HG03045 (cell line): Measurements from ENCODE around the gene CDKN2AIPNL.
"Not testable (repeated sequence)": the region's sequence is repeated elsewhere in the genome, so short reads cannot be mapped to it uniquely, and the experiment has no call there.

Experiments
- ATAC-seq: cut with Tn5 transposase; IDR thresholded peaks from one replicate; pipeline ENCODE4 v1.9.1; 2021; ENCODE audit warnings: mild to moderate bottlenecking, moderate library complexity; ENCODE audit not compliant: unreplicated experiment

The CDKN2AIPNL gene

DNA sequence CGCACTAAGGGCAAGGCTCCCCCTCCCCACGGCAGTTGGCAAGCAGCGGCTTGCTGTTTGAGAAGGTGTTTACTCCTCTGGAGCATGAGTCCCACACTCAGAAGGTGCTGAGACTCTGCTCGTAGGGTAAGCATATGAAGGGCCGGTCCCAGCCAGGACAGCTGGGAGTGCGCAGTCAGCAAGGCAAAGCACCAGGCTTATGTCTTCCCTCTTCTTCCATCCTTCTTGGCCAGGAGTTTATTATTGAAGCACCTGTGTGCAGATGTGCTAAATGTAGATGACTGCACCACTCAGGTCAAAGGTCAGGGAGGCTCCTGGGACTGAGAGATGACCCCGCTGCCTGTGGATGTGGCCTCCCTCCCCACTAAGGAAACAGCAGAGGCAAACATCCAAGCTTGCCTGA is 27.0 kb upstream of the CDKN2AIPNL start:
- no peak for ATAC-seq

DNA sequence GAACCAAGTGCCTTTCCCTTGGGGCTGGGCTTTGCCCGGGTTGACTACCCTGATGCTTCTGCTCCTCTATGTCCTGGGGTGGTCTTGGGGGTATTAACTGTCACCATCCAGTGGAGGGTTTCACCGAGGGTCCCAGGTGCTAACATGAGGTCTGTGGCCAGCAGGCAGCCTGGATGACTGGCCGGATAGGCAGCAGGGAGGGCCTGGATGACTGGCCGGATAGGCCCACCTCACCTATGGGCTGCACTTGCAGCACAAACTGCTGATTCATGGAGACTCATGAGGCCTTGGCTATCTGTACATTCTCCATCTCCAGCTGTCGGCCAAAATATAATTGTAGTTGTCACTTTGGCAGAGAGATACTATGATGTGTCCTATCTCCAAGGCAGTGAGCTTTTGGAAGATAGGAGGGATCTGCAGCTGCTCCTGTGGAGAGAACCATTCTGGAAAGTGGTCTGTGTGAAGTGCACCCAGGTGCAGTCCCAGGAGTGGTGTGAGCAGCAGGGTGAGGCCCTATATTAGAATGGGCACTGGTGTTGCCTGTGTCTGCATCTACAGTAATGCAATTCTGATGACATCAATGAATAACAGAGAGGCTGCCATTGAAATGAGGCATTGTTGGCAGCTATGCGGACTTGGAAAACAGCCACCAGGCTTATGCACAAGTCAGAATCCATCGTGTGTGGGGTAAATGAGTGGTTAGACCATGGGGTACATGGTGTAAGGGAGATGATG is 26.3 kb upstream of the CDKN2AIPNL start:
- no peak for ATAC-seq

DNA sequence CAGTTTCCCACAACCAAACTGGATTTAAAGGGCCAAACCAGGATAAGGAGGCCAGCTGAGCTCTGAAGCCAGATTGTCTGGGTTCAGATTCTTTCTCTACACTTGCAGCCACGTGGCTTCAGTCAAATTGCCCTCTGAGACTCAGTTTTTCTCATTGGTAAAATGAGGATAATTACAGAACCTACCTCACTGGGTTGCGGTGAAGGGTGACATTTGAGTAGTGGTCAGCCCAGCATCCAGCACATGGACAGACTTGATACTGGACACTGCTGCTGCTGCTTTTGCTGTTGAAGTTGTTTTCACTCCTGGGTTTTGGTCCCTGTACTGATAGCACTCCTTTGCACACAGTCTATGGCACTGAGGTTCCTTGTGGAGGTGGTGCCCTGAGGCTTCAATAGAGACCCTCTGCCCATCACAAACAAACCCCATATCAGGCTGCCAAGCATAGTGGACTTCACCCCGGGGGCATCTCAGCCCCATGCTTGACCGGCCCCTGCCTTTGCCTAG is 25.7 kb upstream of the CDKN2AIPNL start:
- peak; percentile 16 for ATAC-seq

DNA sequence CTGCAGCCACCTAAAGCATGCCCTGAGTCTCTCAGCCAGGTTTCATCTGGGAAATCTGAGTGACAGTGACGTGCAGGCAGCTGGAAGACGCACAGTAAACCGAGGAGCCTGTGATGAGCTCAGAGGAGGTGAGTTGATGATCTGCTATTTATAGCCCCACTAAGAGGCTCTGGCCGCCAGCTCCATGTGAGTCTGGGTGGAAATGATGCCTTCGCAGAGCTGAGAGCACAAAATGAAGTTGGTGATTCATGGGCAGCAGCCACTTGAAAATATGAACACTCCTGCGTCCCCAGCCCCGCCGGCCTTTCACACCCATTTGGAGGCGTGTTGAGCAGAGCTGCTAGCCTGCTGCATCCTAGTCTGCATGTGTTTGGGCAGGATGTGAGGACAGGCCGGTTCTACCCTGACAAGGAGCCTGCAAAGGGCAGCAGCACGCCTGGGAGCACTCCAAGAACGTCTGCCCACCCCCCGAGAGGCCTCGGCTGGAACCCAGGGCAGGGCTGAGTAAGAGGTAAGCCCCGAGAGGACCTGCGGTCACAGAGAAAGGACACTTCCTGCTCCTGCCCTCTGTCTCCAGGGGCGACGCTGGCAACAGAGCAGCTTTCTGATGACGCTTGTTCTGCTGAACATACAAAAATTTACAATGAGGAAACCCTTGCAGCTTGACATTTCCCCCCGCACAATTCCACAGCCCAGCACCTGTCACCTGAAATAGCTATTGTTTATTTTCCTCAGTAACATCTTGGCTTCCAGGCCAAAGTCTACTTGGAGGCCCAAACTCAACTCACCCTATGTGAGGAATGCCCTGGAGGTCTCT is 25.1 kb upstream of the CDKN2AIPNL start:
- ATAC-seq, result peak; percentile 77

DNA sequence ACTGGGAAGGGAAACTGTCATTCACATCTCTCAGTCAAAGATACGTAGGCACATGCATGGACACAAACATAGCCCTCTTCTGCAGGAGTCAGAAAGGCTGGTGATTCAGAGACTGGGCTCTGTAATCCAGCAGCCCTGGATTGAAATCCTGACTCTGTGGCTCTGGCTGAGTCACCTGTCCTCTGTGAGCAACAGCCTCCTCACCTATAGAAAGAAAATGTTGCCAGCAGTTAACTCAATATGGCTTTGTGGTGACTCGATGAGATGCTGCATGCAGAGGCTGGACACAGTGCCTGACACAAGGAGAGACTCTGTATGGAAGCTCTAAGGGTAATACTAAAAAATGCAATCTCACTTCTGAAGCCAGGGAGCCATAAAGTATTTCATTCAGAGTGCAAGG is 23.9 kb upstream of the CDKN2AIPNL start:
- ATAC-seq, result no peak

DNA sequence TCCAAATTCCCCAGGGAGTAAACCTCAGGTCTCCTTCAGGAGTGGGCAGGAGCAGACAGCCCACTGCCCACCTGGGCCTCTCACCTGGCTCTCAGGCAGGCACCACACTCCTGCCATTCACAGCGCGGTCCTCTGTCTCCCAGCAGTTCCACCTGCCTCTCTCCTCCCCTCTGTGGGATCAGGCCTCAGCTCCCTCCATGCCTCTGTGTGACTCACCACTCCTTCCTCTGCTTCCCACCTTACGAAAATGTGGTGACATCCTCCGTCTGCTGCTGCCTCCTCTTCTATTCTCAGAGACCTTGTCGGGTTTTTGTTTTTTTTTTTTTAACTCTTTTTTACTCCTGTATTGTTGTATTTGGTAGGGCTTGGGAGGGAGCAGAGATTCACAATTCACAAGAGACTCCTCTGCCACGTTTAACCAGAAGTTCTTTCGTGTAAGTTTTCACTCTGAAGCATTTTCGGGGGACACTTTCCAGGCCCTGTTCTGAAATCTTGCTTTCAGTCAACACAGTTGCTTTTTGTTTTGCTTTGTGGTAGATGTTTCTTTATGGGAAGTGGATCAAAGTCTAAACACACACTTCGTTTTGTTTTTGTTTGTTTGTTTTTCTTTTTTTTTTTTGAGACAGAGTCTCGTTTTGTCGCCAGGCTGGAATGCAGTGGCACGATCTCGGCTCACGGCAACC is 21.1 kb upstream of the CDKN2AIPNL start:
- no peak for ATAC-seq

DNA sequence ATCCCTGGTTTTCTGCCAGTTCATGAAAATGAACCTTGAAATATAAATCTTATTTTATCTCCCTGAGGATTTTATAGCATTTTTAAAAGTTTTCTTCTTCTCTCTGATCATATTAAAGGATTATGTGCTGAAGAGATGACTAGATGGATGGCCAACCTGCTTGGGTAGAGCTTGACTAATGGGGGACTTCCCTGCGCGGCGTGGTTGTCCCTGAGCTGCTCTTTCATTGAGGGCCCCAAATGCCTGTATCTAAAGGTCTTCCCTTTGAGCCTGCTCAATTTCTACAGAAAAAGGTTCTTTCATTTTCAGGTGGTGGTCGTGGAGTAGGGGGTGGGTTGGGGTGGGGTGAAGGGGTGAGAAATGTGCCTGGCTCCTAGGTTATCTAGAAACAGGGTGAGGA is 20.5 kb upstream of the CDKN2AIPNL start:
- no peak for ATAC-seq

DNA sequence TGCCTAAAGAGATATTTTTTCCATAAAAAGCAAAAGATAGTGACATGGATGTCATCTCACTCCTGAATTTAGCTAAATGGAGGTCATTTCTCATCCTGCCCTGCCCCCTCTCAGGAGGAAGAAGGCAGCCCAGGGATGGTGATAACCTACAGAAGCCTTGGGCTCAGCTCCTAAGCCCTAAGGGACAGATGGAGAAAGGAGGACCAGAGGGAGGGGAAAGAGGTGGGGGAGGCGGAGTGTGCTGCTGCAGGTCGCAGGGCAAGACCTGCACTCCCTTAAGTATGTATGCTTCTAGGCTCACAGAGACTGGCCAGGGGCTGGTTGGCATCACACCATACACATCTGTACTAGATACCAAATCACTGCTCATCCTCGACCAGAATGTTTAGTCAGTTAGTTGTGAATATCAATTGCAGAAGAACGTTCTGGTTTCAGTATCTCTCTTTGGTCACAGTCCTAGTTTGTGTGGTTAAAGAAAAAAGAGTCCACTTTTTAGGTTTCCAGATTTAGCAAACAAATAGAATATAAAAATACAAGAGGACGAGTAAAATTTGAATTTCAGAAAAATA is 18.4 kb upstream of the CDKN2AIPNL start:
- ATAC-seq, result no peak

DNA sequence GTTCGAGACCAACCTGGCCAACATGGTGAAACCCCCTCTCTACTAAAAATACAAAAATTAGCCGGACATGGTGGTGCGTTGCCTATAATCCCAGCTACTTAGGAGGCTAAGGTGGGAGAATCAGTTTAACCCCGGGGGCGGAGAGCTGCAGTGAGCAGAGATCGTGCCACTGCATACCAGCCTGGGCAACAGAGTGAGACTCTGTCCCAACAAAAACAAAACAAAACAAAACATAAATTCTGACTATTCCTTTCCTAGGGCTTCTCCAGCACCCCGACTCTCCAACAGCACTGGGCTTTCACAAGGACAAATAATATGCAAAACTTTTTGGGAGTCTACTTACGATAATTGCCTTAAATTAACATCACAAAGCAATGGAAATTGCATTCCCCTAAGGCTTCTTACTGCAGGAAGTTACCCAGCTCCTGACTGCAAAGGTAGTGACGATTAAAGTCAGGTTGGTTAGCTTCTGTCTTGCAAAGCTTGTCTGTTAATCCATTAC is 15.9 kb upstream of the CDKN2AIPNL start:
- ATAC-seq, result no peak

DNA sequence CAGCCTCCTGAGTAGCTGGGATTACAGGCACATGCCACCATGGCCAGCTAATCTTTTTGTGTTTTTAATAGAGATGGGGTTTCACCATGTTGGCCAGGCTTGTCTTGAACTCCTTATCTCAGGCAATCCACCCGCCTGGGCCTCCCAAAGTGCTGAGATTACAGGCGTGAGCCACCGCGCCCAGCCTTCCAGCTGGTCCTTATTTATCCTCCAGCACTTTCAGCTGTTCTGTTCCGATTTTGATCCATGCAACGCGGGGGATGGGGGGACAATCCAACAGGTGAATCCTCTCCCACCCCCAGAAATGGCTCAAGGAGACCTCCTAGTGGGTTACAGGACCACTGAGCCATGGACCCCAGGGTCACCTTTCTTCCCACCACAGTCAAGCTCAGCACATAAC is 14.7 kb upstream of the CDKN2AIPNL start:
- ATAC-seq, result no peak

DNA sequence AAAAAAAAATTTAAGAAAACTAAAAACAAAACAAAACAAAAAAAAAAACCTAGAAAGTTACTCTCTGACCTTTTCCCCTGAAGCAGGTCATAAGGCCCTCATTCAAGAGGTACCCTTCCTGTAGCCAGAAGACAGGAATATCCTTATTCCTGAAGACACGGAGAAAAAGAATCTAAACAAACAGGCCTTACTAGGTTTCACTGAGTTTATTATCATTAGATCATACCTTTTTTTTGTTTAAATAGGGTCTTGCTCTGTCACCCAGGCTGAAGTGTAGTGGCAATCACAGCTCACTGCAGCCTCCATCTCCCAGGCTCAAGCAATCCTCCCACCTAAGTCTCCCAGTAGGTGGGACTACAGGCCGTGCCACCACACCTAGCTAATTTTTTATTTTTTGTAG is 11.7 kb upstream of the CDKN2AIPNL start:
- ATAC-seq, result no peak

DNA sequence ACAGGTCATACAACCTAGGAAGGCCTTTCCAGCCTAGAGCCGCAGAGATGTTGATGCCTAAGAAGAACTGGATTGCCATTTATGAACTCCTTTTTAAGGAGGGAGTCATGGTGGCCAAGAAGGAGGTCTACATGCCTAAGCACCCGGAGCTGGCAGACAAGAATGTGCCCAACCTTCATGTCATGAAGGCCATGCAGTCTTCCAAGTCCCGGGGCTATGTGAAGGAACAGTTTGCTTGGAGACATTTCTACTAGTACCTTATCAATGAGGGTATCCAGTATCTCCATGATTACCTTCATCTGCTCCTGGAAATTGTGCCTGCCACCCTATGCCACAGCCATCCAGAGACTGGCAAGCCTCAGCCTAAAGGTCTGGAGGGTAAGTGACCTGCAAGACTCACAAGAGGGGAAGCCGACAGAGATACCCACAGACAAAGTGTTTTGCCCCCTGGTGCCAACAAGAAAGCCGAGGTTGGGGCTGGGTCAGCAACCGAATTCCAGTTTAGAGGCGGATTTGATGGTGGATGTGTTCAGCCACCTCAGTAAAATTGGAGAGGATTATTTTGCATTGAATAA is 11.2 kb upstream of the CDKN2AIPNL start:
- no peak for ATAC-seq

DNA sequence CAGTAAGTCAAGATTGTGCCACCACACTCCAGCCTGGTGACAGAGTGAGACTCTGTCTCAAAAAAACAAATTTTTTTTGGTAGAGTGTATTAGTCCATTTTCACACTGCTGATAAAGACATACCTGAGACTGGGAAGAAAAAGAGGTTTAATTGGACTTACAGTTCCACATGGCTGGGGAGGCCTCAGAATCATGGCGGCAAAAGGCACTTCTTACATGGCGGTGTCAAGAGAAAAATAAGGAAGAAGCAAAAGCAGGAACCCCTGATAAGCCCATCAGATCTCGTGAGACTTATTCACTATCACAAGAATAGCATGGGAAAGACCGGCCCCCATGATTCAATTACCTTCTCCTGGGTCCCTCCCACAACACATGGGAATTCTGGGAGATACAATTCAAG is 9.4 kb upstream of the CDKN2AIPNL start:
- not testable (repeated sequence) for ATAC-seq

DNA sequence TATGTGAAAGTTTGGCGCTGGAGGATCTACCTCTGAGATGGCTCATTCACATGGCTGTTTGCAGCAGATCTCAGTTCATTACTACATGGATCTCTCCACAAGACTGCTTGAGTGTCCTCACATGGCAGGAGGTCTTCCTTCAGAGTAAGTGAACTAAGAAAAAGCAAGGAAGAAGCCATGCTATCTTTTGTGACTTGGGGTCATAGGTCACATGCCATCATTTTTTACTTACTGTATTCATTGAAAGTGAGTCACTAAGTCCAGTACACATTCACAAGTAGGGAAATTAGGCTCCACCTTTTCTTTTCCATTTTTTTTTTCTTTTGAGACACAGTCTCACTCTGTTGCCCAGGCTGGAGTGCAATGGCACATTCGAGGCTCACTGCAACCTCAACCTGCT is 8.7 kb upstream of the CDKN2AIPNL start:
- no peak for ATAC-seq

DNA sequence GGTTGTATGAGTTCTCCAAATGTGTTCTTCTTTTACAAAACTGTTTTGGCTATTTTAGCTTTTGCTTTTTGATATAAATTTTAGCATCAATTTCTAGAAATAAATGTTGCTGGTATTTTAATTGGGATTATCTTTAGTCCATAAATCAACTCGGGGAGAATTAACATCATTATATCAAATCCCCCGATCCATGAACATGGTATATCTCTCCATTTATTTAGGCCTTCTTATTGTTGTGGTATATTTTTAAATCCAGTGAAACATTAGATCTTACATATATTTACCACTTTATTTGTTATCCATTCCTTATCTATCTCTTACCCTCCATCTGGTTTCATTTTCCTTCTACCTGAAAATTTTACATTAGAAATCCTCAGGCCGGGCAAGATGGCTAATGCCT is 7.3 kb upstream of the CDKN2AIPNL start:
- ATAC-seq, result no peak

DNA sequence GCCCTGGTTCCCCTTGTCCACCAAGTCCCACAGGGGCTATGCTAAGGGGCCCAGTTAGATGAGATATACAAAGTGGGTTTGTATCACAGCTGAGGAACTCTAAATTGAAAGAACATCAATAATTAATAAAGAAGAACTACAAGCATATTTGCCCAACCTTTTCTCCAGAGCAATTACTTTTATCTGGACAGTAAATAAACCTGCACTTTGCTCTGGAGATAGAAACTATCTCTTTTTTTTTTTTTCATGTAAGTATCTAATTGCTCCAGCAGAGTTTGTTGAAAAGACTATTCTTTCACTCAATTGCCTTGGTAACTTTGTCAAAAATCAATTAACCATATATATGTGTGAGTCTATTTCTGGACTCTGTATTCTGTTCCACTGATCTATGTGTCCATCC is 6.0 kb upstream of the CDKN2AIPNL start:
- ATAC-seq, result no peak

DNA sequence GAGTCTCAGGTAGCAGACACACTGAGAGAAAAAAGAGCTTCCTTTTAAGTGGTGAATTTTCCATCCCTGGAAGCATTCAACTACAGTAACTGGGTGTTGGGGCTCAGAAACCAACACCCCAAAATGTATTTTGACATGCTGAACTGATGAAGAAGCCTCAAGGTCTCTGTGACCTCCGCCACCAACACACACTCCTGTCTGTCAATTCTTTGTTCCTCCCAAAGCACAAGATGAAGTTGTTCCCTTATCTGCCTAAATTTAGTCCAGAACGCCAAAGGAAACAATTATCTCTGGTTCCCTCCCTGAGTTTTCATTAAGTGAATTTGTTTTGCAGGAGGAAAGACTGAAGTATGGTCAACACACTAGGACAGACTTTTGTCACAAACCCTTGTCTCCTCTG is 1.4 kb upstream of the CDKN2AIPNL start:
- ATAC-seq, result no peak

DNA sequence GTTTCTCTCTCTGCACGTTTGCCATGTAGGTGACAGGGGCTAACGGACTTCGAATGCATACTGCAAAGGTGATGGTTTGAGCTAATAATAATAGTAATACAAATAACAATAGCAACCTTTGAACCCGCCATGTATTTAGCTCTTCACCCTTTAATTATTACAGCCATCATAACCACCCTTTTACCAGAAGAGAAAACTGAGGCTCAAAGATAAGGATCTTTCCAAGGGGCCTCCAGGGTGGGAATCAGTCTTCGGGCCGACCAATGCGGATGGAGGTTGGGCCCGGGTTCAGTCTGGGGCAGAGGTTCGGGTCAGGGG is 494 bp downstream of the CDKN2AIPNL start:
- no peak for ATAC-seq

DNA sequence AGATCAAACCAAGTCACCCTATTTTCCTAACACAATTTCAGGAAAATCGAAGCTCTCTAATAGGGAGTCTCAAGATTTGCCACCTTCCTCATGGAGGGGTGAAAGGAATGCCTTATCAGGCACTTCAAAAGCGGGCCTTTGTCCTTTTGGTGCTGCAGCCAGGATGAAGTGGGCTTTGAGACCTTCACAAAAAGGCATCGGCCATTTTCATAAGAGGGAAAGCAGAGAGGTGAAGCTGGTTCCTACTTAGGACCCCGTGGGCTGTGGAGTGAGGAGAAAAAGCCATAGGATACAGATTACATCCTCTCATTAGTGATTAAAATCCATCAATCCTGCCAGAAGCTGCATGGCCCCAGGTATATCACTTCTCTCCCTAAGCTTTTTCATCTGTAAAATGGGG is 859 bp downstream of the CDKN2AIPNL start:
- no peak for ATAC-seq

DNA sequence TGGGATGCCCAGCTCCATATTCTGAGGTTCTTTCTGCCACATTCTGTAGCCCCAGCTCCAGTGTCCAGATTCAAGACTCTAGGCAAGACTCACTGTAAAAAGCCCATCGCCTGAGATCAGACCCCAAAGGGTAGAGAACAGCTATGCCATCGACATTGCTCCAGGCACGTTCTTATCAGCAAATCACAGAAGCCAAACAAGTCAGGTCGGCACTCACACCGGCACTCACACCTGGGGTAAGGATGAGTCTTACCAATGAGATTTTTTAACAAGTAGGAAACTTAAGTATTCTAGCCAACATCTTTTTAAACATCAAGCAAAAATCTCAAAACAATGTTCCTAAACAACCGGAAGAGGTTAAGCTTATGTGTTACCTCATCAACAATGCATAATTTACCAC is 2.4 kb downstream of the CDKN2AIPNL start:
- ATAC-seq, result no peak

DNA sequence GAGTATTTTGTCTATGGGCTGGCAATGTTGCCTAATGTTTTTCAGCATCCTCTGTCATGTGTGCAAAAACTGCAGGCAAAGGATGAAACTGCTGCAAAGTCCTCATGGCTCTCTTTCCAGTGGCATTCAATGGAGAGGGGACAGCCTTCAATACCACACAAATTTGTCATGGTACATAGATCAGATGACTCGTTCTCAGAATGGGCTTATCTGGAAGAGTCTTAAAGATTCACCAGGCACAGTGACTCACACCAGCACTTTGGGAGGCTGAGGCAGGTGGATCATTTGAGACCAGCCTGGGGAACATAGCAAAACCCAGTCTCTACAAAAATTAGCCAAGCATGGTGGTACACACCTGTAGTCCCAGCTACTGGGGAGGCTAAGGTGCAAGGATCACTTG is 5.3 kb downstream of the CDKN2AIPNL start:
- no peak for ATAC-seq
